GM20431 (cell line): Measurements from ENCODE around the gene C4B.

ENCODE experiments used
- in situ Hi-C: fragments of 300-500 bp; cut with MseI, MboI; formaldehyde crosslinking; loops from one replicate; pipeline ENCODE4 v1.15.0; 2020; ENCODE audit warnings: low sequenced_read_pairs; ENCODE audit not compliant: unreplicated experiment

Gene C4B

DNA sequence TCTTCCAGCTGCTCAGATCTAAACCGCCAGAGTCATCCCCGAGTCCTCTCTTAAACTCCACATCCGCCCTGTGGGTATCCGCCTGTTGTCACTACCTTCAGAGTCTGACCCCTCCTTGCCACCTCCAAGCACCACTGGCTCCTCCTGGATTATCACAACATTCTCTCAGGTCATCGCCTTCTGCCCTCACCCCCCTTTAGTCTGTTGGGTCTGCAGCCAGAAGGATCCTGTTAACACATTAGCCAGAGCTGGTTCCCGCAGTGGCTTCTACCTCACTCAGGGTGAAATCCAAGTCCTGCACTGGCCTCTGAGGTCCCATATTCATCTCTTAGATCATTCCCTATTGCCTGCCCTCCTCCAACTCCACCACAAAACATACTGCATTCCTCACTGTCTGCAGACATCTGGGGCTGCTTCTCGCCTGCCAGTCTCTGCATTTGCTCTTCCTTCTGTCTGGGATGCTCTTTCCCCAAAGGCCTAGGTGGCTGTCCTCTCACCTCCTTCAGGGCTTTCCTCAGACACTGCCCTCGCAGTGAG lies 60.5 kb downstream of the C4B start:
- in situ Hi-C loops: no loop called here

DNA sequence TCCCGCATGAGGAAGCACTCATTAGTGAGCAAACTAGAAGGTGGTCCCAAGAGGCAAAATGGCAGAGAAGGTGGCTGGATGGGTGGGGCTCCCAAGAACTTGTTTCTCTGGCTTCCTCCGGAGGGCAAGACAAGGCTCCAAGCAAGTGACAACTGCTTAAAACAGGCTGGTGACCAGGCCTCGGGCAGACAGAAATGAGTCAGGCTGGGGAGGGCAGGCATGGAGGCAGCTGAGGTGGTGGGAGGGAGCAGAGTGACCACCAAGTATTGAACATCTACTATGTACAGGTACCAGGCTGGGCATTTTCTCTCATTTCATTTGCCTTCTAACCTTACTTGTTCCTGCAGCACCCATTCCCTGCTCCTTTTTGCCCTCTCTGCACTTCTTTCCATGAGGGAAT lies 61.2 kb downstream of the C4B start:
- in situ Hi-C loops: no loop called here

- in situ Hi-C loops: no loop called here
These were observed 61.8 kb downstream of the C4B start for GRCh38 chr6:32076321-32076809.

DNA sequence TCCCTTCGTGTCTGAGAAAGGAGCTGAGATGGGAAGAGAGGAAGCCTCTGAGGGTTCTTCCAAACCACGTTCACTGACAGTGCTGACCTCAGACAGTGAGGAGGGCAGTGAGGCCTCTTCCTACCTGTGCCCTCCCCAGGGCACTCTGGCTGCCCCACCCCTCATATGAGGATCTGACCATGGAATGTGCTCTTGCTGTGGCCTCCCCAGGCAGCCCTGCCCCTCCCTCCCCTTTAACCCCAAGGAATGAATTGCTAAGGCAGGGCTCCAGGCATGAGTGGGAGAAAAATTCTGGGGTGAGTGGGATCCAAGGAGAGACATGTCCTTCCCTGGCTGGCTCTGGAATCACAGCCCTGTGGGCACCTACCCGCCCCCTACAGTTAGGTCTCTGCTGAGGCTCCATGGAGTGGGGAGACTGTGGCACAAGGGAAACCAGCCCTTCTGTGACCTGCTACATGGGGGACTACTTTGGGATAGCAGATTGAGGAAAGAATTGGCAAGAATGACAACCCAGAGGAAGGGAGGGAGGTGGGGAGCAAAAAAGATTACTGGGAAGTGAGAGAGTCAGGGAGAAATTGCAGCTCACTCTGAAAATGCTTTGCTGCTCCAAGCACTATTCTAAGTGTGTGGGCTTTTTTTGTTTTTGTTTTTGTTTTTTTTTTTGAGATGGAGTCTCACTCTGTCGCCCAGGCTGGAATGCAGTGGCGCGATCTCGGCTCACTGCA lies 65.1 kb downstream of the C4B start:
- in situ Hi-C loops: no loop called here

DNA sequence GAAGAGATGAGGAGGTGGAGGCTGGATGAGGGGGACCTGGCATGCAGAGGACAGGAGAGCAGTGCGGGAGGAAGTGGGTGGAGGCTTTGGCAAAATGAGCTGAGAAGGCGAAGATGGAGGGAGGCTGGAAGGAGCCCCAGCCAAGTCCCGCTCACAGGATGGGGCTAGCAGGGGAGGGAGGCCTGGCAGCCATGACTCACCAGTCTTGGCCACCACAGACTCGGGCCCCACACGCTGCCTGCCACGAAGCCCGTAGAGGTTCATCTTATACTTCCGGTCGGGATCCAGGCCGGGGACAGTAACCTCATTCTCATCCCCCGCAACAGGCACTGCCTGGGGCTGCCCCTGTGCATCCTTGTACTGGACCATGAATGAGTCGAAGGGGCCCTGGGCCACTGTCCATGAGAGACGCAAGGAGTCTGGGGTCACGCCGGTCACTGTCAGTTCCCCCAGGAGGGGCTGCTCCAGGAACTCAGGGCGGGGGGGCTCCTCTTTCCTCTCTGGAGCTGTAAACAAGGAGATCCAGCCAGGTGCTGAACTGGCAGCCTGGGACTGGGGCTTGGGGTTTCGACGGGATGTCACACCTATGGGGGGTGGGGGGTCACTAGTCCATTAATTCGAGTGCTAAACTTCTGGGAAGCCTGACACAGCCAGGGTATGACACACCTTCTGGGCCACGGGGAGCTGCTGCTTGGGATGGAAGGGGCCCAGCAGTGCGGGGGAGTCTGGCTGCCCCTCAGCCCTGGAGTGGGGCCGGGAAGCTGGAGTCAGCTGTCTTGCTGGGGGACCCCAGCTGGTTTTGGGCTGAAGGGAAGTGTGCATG lies 66.8 kb downstream of the C4B start:
- in situ Hi-C loops: no loop called here

DNA sequence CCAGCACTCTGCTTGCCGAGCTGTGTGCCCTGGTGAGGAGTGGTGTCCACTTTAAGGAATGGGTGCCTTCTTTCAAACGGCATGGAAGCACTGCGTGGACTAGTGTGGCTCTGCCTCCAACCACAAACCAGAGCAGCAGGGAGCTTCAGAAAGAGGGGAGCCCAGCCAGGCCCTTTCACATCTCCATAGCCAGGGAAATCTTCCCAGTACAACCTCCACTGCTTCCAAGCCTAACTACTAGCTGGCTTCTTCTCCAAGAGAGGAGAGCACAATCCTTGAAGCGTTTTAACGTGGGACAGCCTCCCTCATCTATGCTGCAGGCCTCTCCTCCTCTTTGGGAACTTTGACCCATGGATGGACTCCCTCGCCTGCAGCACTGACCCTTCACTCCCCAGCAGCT lies 67.9 kb downstream of the C4B start:
- in situ Hi-C loops: no loop called here

DNA sequence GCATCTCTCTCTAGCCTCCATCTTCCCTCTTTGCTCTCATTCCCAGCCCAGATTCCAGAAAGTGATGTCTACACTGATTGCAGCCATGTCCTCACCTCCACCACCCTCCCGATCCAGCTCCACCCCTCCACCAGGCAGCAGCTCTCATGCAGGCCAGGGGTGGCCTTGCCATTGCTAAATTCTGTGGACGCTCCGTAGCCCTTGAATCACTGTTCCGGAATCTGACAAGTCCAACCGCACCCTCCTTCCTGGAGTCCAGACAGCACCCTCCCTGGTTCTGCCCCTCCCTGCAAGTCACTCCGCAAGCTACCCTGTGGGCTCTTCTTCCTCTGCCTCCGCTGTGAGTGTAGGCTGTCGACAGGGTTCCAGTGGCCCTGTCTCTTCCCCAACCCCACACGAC lies 68.3 kb downstream of the C4B start:
- in situ Hi-C loops: no loop called here

DNA sequence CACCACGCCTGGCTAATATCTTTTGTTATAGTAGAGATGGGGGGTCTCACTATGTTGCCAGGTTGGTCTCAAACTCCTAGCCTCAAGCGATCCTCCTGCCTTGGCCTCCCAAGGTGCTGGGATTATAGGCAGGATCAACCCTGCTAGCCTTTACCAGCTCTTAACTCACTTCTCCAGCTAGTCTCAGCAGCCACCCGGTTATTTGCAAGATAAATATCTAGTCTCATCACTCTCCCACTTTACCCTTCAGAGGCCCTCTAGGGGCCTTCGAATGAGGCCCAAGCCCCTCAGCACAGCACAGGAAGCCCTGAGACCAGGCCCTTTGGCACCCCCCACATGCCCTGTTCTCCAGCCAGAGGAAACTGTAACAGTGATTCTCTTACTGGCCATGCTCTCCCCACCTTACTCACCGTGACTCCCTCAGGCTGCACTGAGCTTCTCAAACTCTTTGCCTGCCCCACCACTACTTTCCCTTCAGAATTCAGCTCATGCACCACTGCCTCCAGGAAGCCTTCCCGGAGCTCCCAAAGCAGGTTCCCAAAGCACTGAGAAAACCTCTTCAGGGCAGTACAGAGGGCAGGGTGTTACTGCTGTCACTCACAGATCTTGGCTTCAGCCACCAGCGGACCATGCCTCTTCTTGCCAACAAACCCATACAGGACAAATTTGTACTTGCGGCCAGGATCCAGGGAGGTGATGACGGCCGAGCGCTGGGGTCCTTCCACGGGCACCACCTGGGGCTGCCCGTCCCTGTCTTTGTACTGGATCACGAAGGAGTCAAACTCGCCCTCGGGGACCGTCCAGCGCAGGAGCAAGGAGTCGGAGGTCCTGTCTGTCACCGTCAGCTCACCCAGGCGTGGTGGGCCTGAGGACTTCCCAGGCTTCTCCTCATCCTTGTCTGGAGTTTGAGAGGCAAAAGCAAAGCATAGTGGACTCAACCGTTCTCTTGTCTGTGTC lies 69.5 kb downstream of the C4B start:
- in situ Hi-C loops: no loop called here

DNA sequence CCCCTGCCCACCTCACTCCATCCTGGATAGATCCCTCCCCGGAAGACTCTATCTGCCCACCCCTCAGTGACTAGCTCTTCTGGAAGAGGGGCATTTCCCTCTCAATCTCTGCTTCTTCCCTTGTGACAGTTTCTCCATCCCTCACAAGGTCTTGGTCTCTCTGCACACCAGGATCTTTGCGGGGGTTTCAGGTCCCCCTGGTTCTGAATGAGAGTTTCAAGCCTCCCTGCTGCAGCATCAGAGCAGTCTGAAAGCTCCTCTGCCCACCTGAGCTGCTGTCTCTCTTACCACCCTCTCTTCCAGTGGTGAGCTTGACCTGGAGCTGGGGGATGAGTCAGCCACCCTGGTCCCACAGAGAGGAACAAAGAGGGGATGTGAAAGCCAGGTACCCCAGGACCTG lies 70.2 kb downstream of the C4B start:
- in situ Hi-C loops: no loop called here
